HCT116 (cell line): ENCODE results near the gene ALDOC. TPM values are rescaled to one million over a fixed set of nuclear protein-coding genes. Genes with fewer than 3 reads are reported as not detected.

Source experiments
- ATAC-seq: fragments of 200-7000 bp; cut with Tn5 transposase; 2 replicates; pipeline ENCODE4 v1.9.1; 2020; ENCODE audit warnings: mild to moderate bottlenecking, moderate library complexity
- BruUV-seq: library from RNA; stranded (reverse); fragments of 400-500 nt; replicated peaks from 2 replicates; lab custom pipeline; 2021; lab: Mats Ljungman, UMichigan
- CTCF ChIA-PET: fragments of 300-600 bp; sonication (Branson Sonifier 250); formaldehyde crosslinking; loops from one replicate; lab custom pipeline; 2021; ENCODE audit warnings: antibody characterized with exemption; lab: Charles Lee
- POLR2A ChIA-PET: fragments of 300-600, 350-600 bp; sonication (Branson Sonifier 250); formaldehyde crosslinking; loops from one replicate; lab custom pipeline; 2021; ENCODE audit warnings: antibody characterized with exemption; lab: Charles Lee
- RAD21 ChIA-PET, 2 experiments: fragments of 300-600 bp; sonication (Branson Sonifier 250); formaldehyde crosslinking; loops; one replicate each; lab custom pipeline; 2023; ENCODE audit warnings: low total read pairs in 2 of 2; ENCODE audit not compliant: uncharacterized antibody in 2 of 2, unreplicated experiment in 2 of 2, low non-redundant PET in 1 of 2; lab: Charles Lee
- DNase-seq: peaks from one replicate; pipeline ENCODE4 v3.0.0-alpha.2; 2010; ENCODE audit warnings: low read depth, low spot score
- H2AFZ ChIP-seq: fragments of 200-600 bp; shearing (Covaris generic), sonication (generic); 2 replicates; pipeline ENCODE4 v1.6.1; 2017; ENCODE audit warnings: low read depth, mixed run types, mixed read lengths, antibody characterized with exemption, low read length; ENCODE audit not compliant: poor library complexity, severe bottlenecking
- H3K27ac ChIP-seq: 2 replicates; pipeline ENCODE4 v1.5.1; 2012; ENCODE audit warnings: low read depth, low read length
- H3K27me3 ChIP-seq: fragments of 200-600 bp; sonication (generic); 2 replicates; pipeline ENCODE4 v1.6.1; 2016; ENCODE audit warnings: mixed run types, low read length, mixed read lengths; ENCODE audit not compliant: insufficient read depth
- H3K36me3 ChIP-seq, 2 experiments: fragments of 200-500 bp in 1 of 2; fragments of 200-600 bp in 1 of 2; sonication (Bioruptor generic) in 1 of 2; sonication (generic) in 1 of 2; 2 replicates each; pipeline versions ENCODE4 v1.5.1 to v1.6.1; 2014 to 2016; ENCODE audit warnings: low read length in 2 of 2, inconsistent platforms in 1 of 2, mixed read lengths in 1 of 2, mixed run types in 1 of 2; ENCODE audit not compliant: insufficient read depth in 2 of 2, control insufficient read depth in 1 of 2
- H3K4me1 ChIP-seq, 2 experiments: fragments of 200-600 bp in 1 of 2; sonication (generic) in 1 of 2; 2 replicates each; pipeline versions ENCODE4 v1.5.1 to v1.6.1; 2012 to 2017; ENCODE audit warnings: low read length in 2 of 2, inconsistent platforms in 1 of 2, mild to moderate bottlenecking in 1 of 2, mixed read lengths in 1 of 2, mixed run types in 1 of 2, moderate library complexity in 1 of 2; ENCODE audit not compliant: insufficient read depth in 2 of 2, control insufficient read depth in 1 of 2
- H3K4me2 ChIP-seq: fragments of 200-600 bp; sonication (generic); 2 replicates; pipeline ENCODE4 v1.6.1; 2017; ENCODE audit warnings: mixed run types, low read length, mixed read lengths
- H3K4me3 ChIP-seq, 2 experiments: fragments of 200-600 bp in 1 of 2; sonication (generic) in 1 of 2; replicated peaks in 1 of 2; 2 replicates each; pipeline ENCODE4 v1.5.1; 2011 to 2016; ENCODE audit warnings: low read length in 2 of 2, control low read depth in 1 of 2, low read depth in 1 of 2, mild to moderate bottlenecking in 1 of 2, mixed read lengths in 1 of 2, mixed run types in 1 of 2
- H3K79me2 ChIP-seq: fragments of 200-600 bp; sonication (generic); 2 replicates; pipeline ENCODE4 v1.6.1; 2017; ENCODE audit warnings: mild to moderate bottlenecking, mixed run types, low read length, moderate library complexity, mixed read lengths; ENCODE audit not compliant: insufficient read depth
- H3K9ac ChIP-seq: fragments of 200-600 bp; sonication (generic); 2 replicates; pipeline ENCODE4 v1.6.1; 2016; ENCODE audit warnings: low read length, mixed read lengths
- H3K9me2 ChIP-seq: fragments of 200-600 bp; sonication (generic), shearing (Covaris generic); 2 replicates; pipeline ENCODE4 v1.6.1; 2017; ENCODE audit warnings: mixed run types, mild to moderate bottlenecking, moderate library complexity; ENCODE audit not compliant: insufficient read depth
- H3K9me3 ChIP-seq, 2 experiments: fragments of 200-500 bp in 1 of 2; fragments of 200-600 bp in 1 of 2; sonication (Bioruptor generic) in 1 of 2; sonication (generic) in 1 of 2; 2 replicates each; pipeline ENCODE4 v1.6.1; 2014 to 2017; ENCODE audit warnings: low read length in 2 of 2, mixed read lengths in 2 of 2, inconsistent platforms in 1 of 2, low read depth in 1 of 2, mild to moderate bottlenecking in 1 of 2, mixed run types in 1 of 2, moderate library complexity in 1 of 2; ENCODE audit not compliant: control insufficient read depth in 1 of 2, insufficient read depth in 1 of 2
- H4K20me1 ChIP-seq: fragments of 200-600 bp; sonication (generic), shearing (Covaris generic); 2 replicates; pipeline ENCODE4 v1.6.1; 2017; ENCODE audit warnings: mixed run types, mild to moderate bottlenecking, moderate library complexity; ENCODE audit not compliant: insufficient read depth
- EZH2 ChIP-seq: fragments of 200-600 bp; sonication (generic); IDR thresholded peaks from 2 replicates; pipeline ENCODE4 v1.6.1; 2017; ENCODE audit warnings: antibody characterized with exemption, mixed run types
- EZH2phosphoT487 ChIP-seq: fragments of 200-600 bp; IDR thresholded peaks from 2 replicates; pipeline ENCODE4 v1.6.1; 2018; ENCODE audit warnings: antibody characterized with exemption, borderline replicate concordance
- FOSL1 ChIP-seq: IDR thresholded peaks from 2 replicates; pipeline ENCODE4 v1.6.1; 2012; ENCODE audit warnings: low read depth
- JUND ChIP-seq: IDR thresholded peaks from 2 replicates; pipeline ENCODE4 v1.6.1; 2012
- POLR2AphosphoS5 ChIP-seq: IDR thresholded peaks from 2 replicates; pipeline ENCODE4 v1.6.1; 2011; ENCODE audit warnings: mild to moderate bottlenecking, low read depth, low read length, moderate library complexity
- RAD21 ChIP-seq: IDR thresholded peaks from 2 replicates; pipeline ENCODE4 v1.6.1; 2012; ENCODE audit warnings: low read depth, mild to moderate bottlenecking
- YY1 ChIP-seq: IDR thresholded peaks from 2 replicates; pipeline ENCODE4 v1.6.1; 2011; ENCODE audit warnings: low read length, low read depth, moderate library complexity, mild to moderate bottlenecking; ENCODE audit not compliant: insufficient replicate concordance; ENCODE audit errors: extremely low read depth
- ZNF274 ChIP-seq: fragments of 200-500 bp; sonication (Bioruptor generic); IDR thresholded peaks from 2 replicates; pipeline ENCODE4 v1.6.1; 2014; ENCODE audit warnings: mild to moderate bottlenecking, low read depth, low read length, inconsistent platforms
- intact Hi-C: fragments of 100-400 bp; cut with micrococcal nuclease; formaldehyde crosslinking; loops from 2 replicates; pipeline ENCODE4 v1.10.0; 2022
- total RNA-seq: library from RNA; stranded (reverse); gene quantifications from one replicate; pipeline ENCODE4 v1.2.1, GENCODE V29; 2021; ENCODE audit not compliant: unreplicated experiment
- TF ChIP-seq, protein P1 (sequence below), 3 experiments: fragments of 200-600 bp in 1 of 3; sonication (generic) in 1 of 3; IDR thresholded peaks in 2 of 3; conservative IDR thresholded peaks in 1 of 3; 2 replicates each; pipeline ENCODE4 v1.5.1; 2012 to 2017; ENCODE audit warnings: low read depth in 2 of 3, low read length in 2 of 3, antibody characterized with exemption in 1 of 3, borderline replicate concordance in 1 of 3, control low read depth in 1 of 3, mild to moderate bottlenecking in 1 of 3, mixed read lengths in 1 of 3, mixed run types in 1 of 3, moderate library complexity in 1 of 3; ENCODE audit not compliant: insufficient read depth in 1 of 3
- TF ChIP-seq, protein P2 (sequence below): IDR thresholded peaks from 2 replicates; pipeline ENCODE4 v1.6.1; 2012
- TF ChIP-seq, protein P3 (sequence below): IDR thresholded peaks from 2 replicates; pipeline ENCODE4 v1.6.1; 2011; ENCODE audit warnings: mild to moderate bottlenecking, low read length, moderate library complexity; ENCODE audit not compliant: insufficient replicate concordance; ENCODE audit errors: extremely low read depth

The ALDOC gene
- total RNA-seq, 1 experiment from 2014 or later = 82.8 TPM

DNA sequence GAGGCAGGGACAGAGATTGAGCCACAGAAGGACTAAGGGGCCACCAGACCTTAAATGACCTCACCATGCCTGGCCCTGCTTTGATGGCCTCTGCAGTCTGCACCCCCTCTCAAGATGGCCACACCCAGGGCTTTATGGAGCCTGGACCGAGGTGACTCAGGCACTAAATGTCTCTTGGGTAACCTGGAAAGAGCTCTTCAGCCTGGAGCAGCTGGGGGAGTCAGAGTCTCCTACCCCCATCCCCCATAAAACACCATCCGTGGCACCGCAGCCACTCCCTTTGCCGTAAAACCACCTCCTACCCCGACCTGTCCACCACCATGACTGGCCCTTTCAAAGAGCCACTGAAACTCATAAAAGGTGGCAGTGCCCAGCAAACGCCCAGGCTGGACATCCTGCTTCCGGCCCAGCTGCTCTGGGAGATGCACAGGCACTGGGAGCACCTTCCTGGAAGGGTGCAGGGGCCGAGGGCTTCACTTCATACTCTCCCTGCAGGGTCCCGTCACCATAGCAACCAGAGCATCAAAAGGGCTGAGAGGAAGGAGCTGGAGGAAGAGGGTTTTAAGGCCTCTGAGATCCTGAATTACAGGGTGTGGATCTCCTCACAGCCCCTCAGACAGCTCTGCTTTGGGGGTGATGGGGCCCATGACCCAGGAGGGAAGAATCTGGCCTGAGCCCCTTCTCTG, 48.2 kb downstream of the ALDOC start:
- Histone ChIP-seq H2AFZ (no peak overlapping the region), H3K79me2 (no peaks in the 10 kb centered on the region), H4K20me1 (no peaks in the 10 kb centered on the region), H3K9me2 (no peaks in the 10 kb centered on the region), H3K9ac (no peak overlapping the region), H3K36me3 (no peaks in the 10 kb centered on the region), H3K4me2 (no peak overlapping the region), H3K4me1 (peaks cover 0 to 11% of the 10 kb centered on the region in 2 experiments; a peak in 2 of 4 replicates), H3K9me3 (no peaks in the 10 kb centered on the region), H3K27ac (no peak overlapping the region), H3K27me3 (peaks cover 7% of the 10 kb centered on the region), H3K4me3 (no peak overlapping the region)
- no peak for TF ChIP-seq EZH2phosphoT487
- TF ChIP-seq, protein P1, sequence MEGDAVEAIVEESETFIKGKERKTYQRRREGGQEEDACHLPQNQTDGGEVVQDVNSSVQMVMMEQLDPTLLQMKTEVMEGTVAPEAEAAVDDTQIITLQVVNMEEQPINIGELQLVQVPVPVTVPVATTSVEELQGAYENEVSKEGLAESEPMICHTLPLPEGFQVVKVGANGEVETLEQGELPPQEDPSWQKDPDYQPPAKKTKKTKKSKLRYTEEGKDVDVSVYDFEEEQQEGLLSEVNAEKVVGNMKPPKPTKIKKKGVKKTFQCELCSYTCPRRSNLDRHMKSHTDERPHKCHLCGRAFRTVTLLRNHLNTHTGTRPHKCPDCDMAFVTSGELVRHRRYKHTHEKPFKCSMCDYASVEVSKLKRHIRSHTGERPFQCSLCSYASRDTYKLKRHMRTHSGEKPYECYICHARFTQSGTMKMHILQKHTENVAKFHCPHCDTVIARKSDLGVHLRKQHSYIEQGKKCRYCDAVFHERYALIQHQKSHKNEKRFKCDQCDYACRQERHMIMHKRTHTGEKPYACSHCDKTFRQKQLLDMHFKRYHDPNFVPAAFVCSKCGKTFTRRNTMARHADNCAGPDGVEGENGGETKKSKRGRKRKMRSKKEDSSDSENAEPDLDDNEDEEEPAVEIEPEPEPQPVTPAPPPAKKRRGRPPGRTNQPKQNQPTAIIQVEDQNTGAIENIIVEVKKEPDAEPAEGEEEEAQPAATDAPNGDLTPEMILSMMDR (IDR thresholded peaks at IDR 0.05 in 2 of 3, conservative IDR thresholded peaks at IDR 0.05 in 1 of 3; ENCODE audit: borderline replicate concordance in 1 of 3, insufficient read depth in 1 of 3, low read depth in 2 of 3, low read length in 2 of 3) = no peak
- ATAC-seq (no peak), DNase-seq (no peak)
- intact Hi-C loops = no loop called here
- no TSS peak for BruUV-seq
- CTCF ChIA-PET = no interaction called here
- POLR2A ChIA-PET = no interaction called here
- RAD21 ChIA-PET = no interaction called here

DNA sequence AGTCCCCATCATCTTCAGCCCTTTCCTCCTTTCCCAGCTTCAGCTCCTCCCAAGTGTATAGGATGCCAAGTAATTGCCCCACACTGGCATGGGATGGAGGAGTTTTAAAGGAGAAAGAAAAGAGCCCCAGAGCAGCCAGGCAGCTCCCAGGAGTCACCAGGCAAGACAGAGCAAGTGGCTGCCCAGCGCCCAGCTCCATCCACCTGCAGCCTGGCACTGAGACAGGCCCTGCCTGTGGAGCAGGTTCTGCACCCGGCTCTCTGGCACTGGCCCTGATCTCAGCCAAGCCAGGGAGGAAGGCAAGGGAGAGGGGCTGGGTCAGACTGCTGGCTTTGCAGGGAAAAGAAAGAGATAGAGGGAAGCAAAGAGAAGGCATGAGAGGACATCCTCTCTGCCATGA, 48.8 kb downstream of the ALDOC start:
- Histone ChIP-seq H3K4me2 (no peak overlapping the region), H3K36me3 (no peaks in the 10 kb centered on the region), H3K9me3 (no peaks in the 10 kb centered on the region), H3K4me3 (no peak overlapping the region), H3K27me3 (peaks cover 7% of the 10 kb centered on the region), H3K4me1 (peaks cover 0 to 11% of the 10 kb centered on the region in 2 experiments; a peak in 2 of 4 replicates), H3K9ac (no peak overlapping the region), H3K9me2 (no peaks in the 10 kb centered on the region), H3K79me2 (no peaks in the 10 kb centered on the region), H4K20me1 (no peaks in the 10 kb centered on the region), H3K27ac (no peak overlapping the region), H2AFZ (no peak overlapping the region)
- no peak for DNase-seq
- POLR2A ChIA-PET = no interaction called here
- CTCF ChIA-PET = no interaction called here
- intact Hi-C loops = no loop called here
- no TSS peak for BruUV-seq
- RAD21 ChIA-PET = no interaction called here
- ATAC-seq = no peak
- no peak for TF ChIP-seq ZNF274
- no peak for TF ChIP-seq JUND
- TF ChIP-seq EZH2 = no peak
- TF ChIP-seq, protein P1 (IDR thresholded peaks at IDR 0.05 in 2 of 3, conservative IDR thresholded peaks at IDR 0.05 in 1 of 3; ENCODE audit: borderline replicate concordance in 1 of 3, insufficient read depth in 1 of 3, low read depth in 2 of 3, low read length in 2 of 3) = no peak
- no peak for TF ChIP-seq FOSL1
- TF ChIP-seq YY1 = no peak
- TF ChIP-seq, protein P2, sequence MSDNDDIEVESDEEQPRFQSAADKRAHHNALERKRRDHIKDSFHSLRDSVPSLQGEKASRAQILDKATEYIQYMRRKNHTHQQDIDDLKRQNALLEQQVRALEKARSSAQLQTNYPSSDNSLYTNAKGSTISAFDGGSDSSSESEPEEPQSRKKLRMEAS = no peak
- TF ChIP-seq POLR2AphosphoS5 = no peak
- TF ChIP-seq EZH2phosphoT487 = no peak
- no peak for TF ChIP-seq RAD21
- TF ChIP-seq, protein P3, sequence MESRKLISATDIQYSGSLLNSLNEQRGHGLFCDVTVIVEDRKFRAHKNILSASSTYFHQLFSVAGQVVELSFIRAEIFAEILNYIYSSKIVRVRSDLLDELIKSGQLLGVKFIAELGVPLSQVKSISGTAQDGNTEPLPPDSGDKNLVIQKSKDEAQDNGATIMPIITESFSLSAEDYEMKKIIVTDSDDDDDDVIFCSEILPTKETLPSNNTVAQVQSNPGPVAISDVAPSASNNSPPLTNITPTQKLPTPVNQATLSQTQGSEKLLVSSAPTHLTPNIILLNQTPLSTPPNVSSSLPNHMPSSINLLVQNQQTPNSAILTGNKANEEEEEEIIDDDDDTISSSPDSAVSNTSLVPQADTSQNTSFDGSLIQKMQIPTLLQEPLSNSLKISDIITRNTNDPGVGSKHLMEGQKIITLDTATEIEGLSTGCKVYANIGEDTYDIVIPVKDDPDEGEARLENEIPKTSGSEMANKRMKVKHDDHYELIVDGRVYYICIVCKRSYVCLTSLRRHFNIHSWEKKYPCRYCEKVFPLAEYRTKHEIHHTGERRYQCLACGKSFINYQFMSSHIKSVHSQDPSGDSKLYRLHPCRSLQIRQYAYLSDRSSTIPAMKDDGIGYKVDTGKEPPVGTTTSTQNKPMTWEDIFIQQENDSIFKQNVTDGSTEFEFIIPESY = no peak
